Keratinocyte (primary cell): Measurements from ENCODE around the gene NLGN3. TPM values are rescaled to one million over a fixed set of nuclear protein-coding genes. Genes with fewer than 3 reads are reported as not detected.

Experiments
- DNase-seq: peaks from one replicate; pipeline ENCODE4 v3.0.0-alpha.2; 2011; ENCODE audit warnings: low read depth, missing footprints, low spot score
- FAIRE-seq: peaks from 2 replicates; lab custom pipeline; 2011; peaks lifted over from hg19 to GRCh38; lab: Jason Lieb, UNC
- H2AFZ ChIP-seq: 2 replicates; pipeline ENCODE4 v1.6.0; 2012; ENCODE audit warnings: low read length, control low read depth, inconsistent platforms; ENCODE audit not compliant: control insufficient read depth
- H3K27ac ChIP-seq: 2 replicates; pipeline ENCODE4 v1.5.1; 2011; ENCODE audit warnings: low read length; ENCODE audit not compliant: control insufficient read depth, insufficient read depth
- H3K27me3 ChIP-seq: 3 replicates; pipeline ENCODE4 v1.6.0; 2011; ENCODE audit warnings: low read length; ENCODE audit not compliant: control insufficient read depth, insufficient read depth; ENCODE audit errors: extremely low read depth
- H3K36me3 ChIP-seq, 2 experiments: 2 replicates in 1 of 2; 3 replicates in 1 of 2; pipeline ENCODE4 v1.5.1; 2011; ENCODE audit warnings: low read length in 2 of 2, mild to moderate bottlenecking in 1 of 2; ENCODE audit not compliant: control insufficient read depth in 2 of 2, insufficient read depth in 2 of 2; ENCODE audit errors: extremely low read depth in 1 of 2
- H3K4me1 ChIP-seq: 3 replicates; pipeline ENCODE4 v1.5.1; 2011; ENCODE audit warnings: low read length; ENCODE audit not compliant: control insufficient read depth, insufficient read depth; ENCODE audit errors: extremely low read depth
- H3K4me2 ChIP-seq: 3 replicates; pipeline ENCODE4 v1.6.0; 2011; ENCODE audit warnings: low read depth, low read length; ENCODE audit not compliant: control insufficient read depth, insufficient read depth; ENCODE audit errors: extremely low read depth
- H3K4me3 ChIP-seq, 3 experiments: fragments of 200-600 bp in 1 of 3; sonication (generic) in 1 of 3; 2 replicates in 2 of 3; 3 replicates in 1 of 3; pipeline ENCODE4 v1.5.1; 2011 to 2016; ENCODE audit warnings: low read length in 3 of 3, mild to moderate bottlenecking in 3 of 3, control low read depth in 2 of 3, inconsistent platforms in 1 of 3, low read depth in 1 of 3, mixed read lengths in 1 of 3, mixed run types in 1 of 3, moderate library complexity in 1 of 3; ENCODE audit not compliant: control insufficient read depth in 2 of 3, insufficient read depth in 2 of 3; ENCODE audit errors: extremely low read depth in 1 of 3
- H3K79me2 ChIP-seq: 2 replicates; pipeline ENCODE4 v1.6.0; 2012; ENCODE audit warnings: low read length; ENCODE audit not compliant: control insufficient read depth, insufficient read depth
- H3K9ac ChIP-seq: 3 replicates; pipeline ENCODE4 v1.6.0; 2011; ENCODE audit warnings: low read length; ENCODE audit not compliant: control insufficient read depth, insufficient read depth; ENCODE audit errors: extremely low read depth
- H3K9me1 ChIP-seq: 3 replicates; pipeline ENCODE4 v1.6.0; 2011; ENCODE audit warnings: low read length; ENCODE audit not compliant: control insufficient read depth, insufficient read depth; ENCODE audit errors: extremely low read depth
- H3K9me3 ChIP-seq: 2 replicates; pipeline ENCODE4 v1.5.1; 2012; ENCODE audit warnings: low read depth, low read length; ENCODE audit not compliant: control insufficient read depth
- H4K20me1 ChIP-seq: 3 replicates; pipeline ENCODE4 v1.6.0; 2011; ENCODE audit warnings: low read length; ENCODE audit not compliant: control insufficient read depth, insufficient read depth; ENCODE audit errors: extremely low read depth
- CTCF ChIP-seq, 3 experiments: IDR thresholded peaks in 1 of 3; conservative IDR thresholded peaks in 1 of 3; optimal IDR thresholded peaks in 1 of 3; 2 replicates in 2 of 3; 3 replicates in 1 of 3; pipeline versions ENCODE3 to v1.5.1; 2011; ENCODE audit warnings: low read length in 3 of 3, mild to moderate bottlenecking in 3 of 3, moderate library complexity in 2 of 3, control low read depth in 1 of 3, inconsistent platforms in 1 of 3; ENCODE audit not compliant: insufficient read depth in 2 of 3; ENCODE audit errors: extremely low read depth in 1 of 3
- EZH2 ChIP-seq: IDR thresholded peaks from one replicate; pipeline ENCODE4 v1.6.1; 2012; ENCODE audit warnings: inconsistent platforms, mild to moderate bottlenecking, low read length, moderate library complexity
- dilution Hi-C: fragments of 300-500 bp; cut with MboI; formaldehyde crosslinking; loops from one replicate; pipeline ENCODE4 v1.7.0; 2020; ENCODE audit warnings: low sequenced_read_pairs; ENCODE audit not compliant: extremely low pct_ligation_motif_present
- polyA plus RNA-seq, 5 experiments: library from polyadenylated mRNA; depleted of rRNA in 3 of 5; stranded (reverse) in 3 of 5; stranded (forward) in 1 of 5; unstranded in 1 of 5; fragments of >200 nt; gene quantifications; 1 replicate in 1 of 5; 2 replicates in 3 of 5; 3 replicates in 1 of 5; pipeline versions ENCODE4 v1.2.1 to v1.2.3, GENCODE V29; 2011 to 2012; ENCODE audit warnings: missing spikeins in 2 of 5, low read depth in 1 of 5, low replicate concordance in 1 of 5

Gene NLGN3
- polyA plus RNA-seq, 1 donor (not counting 4 experiments of a cell fraction or from before 2014, with no cell fraction given), result 0.05 TPM

GRCh38 chrX:71154196-71154595 is 9.6 kb downstream of the NLGN3 start:
- no peak overlapping the region for H3K27ac ChIP-seq
- H3K4me2 ChIP-seq, result no peak overlapping the region
- no peak overlapping the region for H3K4me3 ChIP-seq
- no peak overlapping the region for H3K9ac ChIP-seq
- no peak for TF ChIP-seq CTCF (optimal IDR thresholded peaks at IDR 0.05 in 1 of 3, IDR thresholded peaks at IDR 0.05 in 1 of 3, conservative IDR thresholded peaks at IDR 0.05 in 1 of 3; ENCODE audit: extremely low read depth in 1 of 3, insufficient read depth in 2 of 3, low read length in 3 of 3)
- no peak for TF ChIP-seq EZH2
- no peaks in the 10 kb centered on the region for H3K9me1 ChIP-seq
- dilution Hi-C loops, result no loop called here
- H4K20me1 ChIP-seq, result no peaks in the 10 kb centered on the region
- H3K27me3 ChIP-seq, result no peaks in the 10 kb centered on the region
- H3K4me1 ChIP-seq, result no peaks in the 10 kb centered on the region
- no peak for FAIRE-seq
- no peak overlapping the region for H2AFZ ChIP-seq
- H3K36me3 ChIP-seq, result no peaks in the 10 kb centered on the region
- H3K9me3 ChIP-seq, result no peaks in the 10 kb centered on the region
- no peaks in the 10 kb centered on the region for H3K79me2 ChIP-seq
- no peak for DNase-seq

GRCh38 chrX:71154641-71155040 is 10.0 kb downstream of the NLGN3 start:
- dilution Hi-C loops, result no loop called here
- TF ChIP-seq EZH2, result no peak
- TF ChIP-seq CTCF (optimal IDR thresholded peaks at IDR 0.05 in 1 of 3, IDR thresholded peaks at IDR 0.05 in 1 of 3, conservative IDR thresholded peaks at IDR 0.05 in 1 of 3; ENCODE audit: extremely low read depth in 1 of 3, insufficient read depth in 2 of 3, low read length in 3 of 3), result no peak
- no peaks in the 10 kb centered on the region for H3K9me3 ChIP-seq
- H3K9me1 ChIP-seq, result no peaks in the 10 kb centered on the region
- no peaks in the 10 kb centered on the region for H3K36me3 ChIP-seq
- H3K27ac ChIP-seq, result no peak overlapping the region
- no peak overlapping the region for H3K4me2 ChIP-seq
- H4K20me1 ChIP-seq, result no peaks in the 10 kb centered on the region
- H3K79me2 ChIP-seq, result no peaks in the 10 kb centered on the region
- H3K27me3 ChIP-seq, result no peaks in the 10 kb centered on the region
- no peak overlapping the region for H2AFZ ChIP-seq
- no peak overlapping the region for H3K9ac ChIP-seq
- H3K4me1 ChIP-seq, result no peaks in the 10 kb centered on the region
- H3K4me3 ChIP-seq, result no peak overlapping the region
- FAIRE-seq (no peak), DNase-seq (no peak)
